ENCODE data around the gene NCEH1. TPM values are rescaled to one million over a fixed set of nuclear protein-coding genes. Genes with fewer than 3 reads are reported as not detected.
A peak's percentile ranks its signal among the peaks of the same experiment; 100 is the strongest.

The NCEH1 gene
- total RNA-seq, 1 donor from 2014 or later, result 10.0 TPM

DNA sequence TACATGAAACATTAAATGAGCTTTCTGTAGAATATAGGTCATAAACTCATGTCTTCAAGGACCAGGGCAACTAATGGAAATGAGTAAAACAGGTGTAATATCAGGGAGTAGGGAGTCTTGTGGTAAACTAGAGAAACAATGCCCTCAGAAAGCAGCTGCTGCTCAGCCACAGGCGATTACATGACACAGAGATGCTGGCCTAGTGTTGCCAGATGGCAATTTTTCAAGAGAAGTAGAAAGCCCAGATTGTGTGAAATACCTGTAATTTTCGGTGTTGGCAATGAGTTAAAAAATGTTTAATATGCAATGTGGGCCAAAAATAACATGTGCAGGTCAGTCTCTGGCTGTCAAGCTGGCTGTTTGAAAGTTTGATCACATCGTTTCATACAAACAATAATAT lies 23.4 kb downstream of the NCEH1 start:
- Mint-ChIP-seq H3K4me1 (ENCODE audit: low read depth) (peaks cover 26% of the 10 kb centered on the region), H3K4me3 (ENCODE audit: low read depth) (no peak overlapping the region), H3K27ac (no peak overlapping the region), H3K36me3 (ENCODE audit: low read depth) (no peaks in the 10 kb centered on the region), H3K27me3 (ENCODE audit: low read depth) (no peaks in the 10 kb centered on the region), H3K9me3 (no peaks in the 10 kb centered on the region)
- intact Hi-C loops (cut with micrococcal nuclease), result loop anchor here (5.0 kb wide), 1 partner anchor 65 kb away; the partner anchor contains the start of gene ECT2
- no peak for DNase-seq (ENCODE audit: low spot score)

DNA sequence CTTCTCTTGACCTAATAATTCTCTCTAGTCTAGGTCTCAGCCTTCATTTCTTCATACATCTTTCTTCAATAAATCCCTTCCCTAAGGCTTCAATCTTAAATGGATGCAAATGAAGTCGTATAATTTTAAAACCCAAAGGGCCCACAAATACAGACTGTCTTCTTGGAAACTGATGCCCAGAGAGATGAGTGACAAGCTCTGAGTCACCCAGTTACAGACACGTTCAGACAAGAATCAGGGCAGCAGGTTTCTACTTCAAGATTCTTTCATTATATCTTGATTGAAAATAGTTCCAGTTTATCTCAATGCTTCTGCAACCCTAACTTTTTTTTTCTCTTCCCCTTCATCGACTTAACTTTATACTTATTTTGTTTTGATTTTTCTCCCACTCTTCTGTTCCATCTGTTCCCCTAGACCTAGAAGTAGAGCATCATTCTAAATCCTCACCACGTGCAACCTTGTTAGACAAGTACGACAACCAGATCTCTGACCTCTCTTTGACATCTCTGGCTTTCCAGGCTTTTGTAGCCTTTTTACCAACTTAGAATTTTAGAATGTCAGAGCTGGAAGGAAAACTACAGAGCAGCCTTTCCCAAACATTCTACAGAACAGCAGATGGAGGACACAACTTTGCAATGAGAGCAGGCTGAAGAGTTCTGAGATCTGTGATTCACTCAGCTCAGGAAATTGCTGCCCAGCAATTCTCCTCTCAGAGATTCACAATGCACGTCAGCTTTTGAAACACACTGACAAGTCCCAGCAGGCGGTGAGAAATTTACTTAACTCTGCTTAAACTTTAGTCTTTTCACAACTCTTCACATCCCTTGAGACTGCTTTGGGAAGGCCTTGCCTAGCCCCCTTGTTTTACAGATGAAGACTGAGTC lies 25.3 kb downstream of the NCEH1 start:
- intact Hi-C loops (cut with micrococcal nuclease), result loop anchor here (2.0 to 5.0 kb wide), 2 partner anchors 25 to 67 kb away; partner anchors contain the start of genes ECT2 and NCEH1
- Mint-ChIP-seq H3K27ac (peak overlapping the region; percentile 77), H3K9me3 (no peaks in the 10 kb centered on the region), H3K36me3 (ENCODE audit: low read depth) (no peaks in the 10 kb centered on the region), H3K4me3 (ENCODE audit: low read depth) (peak overlapping the region; percentile 24), H3K4me1 (ENCODE audit: low read depth) (peaks cover 23% of the 10 kb centered on the region), H3K27me3 (ENCODE audit: low read depth) (no peaks in the 10 kb centered on the region)
- DNase-seq (ENCODE audit: low spot score), result no peak

DNA sequence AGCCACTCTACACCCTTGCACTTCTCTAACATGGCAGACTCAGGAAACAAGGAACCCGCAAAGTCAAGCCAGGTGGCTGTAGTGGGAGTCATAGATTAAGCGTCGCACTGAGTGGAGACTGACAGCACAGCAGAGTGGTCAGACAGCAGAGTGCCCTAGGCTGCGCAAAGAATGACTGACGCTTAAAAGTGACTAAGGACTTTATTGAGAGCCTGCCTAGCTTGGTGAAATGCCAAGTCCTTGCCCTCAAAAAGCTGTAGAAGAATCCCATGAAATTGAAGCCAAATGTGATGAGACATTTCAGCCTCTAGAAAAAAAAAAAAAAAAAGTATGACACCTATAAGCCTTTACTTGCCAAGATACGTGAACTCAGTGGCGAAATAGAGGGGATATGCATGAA lies 30.2 kb downstream of the NCEH1 start:
- peaks cover 17% of the 10 kb centered on the region for H3K4me1 Mint-ChIP-seq (ENCODE audit: low read depth)
- H3K27ac Mint-ChIP-seq, result no peak overlapping the region
- intact Hi-C loops (cut with micrococcal nuclease), result no loop called here
- H3K36me3 Mint-ChIP-seq (ENCODE audit: low read depth), result no peaks in the 10 kb centered on the region
- no peaks in the 10 kb centered on the region for H3K27me3 Mint-ChIP-seq (ENCODE audit: low read depth)
- DNase-seq (ENCODE audit: low spot score), result no peak
- no peaks in the 10 kb centered on the region for H3K9me3 Mint-ChIP-seq
- no peak overlapping the region for H3K4me3 Mint-ChIP-seq (ENCODE audit: low read depth)

DNA sequence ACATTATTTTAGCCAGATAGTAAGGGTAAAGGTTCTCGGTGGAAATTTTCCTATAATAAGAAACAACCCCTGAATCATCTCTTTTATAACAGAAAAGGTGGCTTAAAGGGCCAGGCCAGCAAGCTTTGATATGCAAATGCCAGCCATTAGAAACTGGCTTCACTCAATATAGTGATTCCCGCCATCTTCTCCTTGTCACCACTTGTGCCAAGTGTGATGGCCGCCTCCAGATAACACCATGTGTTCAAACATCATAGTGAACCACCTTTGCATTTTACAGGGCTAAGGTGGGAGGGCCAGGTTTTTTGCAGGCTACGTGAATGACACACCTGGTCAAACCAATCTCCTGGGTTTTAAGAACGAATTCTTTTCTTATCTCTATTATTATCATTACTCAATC lies 31.3 kb downstream of the NCEH1 start:
- no peak for DNase-seq (ENCODE audit: low spot score)
- H3K9me3 Mint-ChIP-seq, result no peaks in the 10 kb centered on the region
- no peaks in the 10 kb centered on the region for H3K27me3 Mint-ChIP-seq (ENCODE audit: low read depth)
- H3K36me3 Mint-ChIP-seq (ENCODE audit: low read depth), result no peaks in the 10 kb centered on the region
- peaks cover 14% of the 10 kb centered on the region for H3K4me1 Mint-ChIP-seq (ENCODE audit: low read depth)
- no peak overlapping the region for H3K4me3 Mint-ChIP-seq (ENCODE audit: low read depth)
- H3K27ac Mint-ChIP-seq, result no peak overlapping the region
- intact Hi-C loops (cut with micrococcal nuclease), result no loop called here

DNA sequence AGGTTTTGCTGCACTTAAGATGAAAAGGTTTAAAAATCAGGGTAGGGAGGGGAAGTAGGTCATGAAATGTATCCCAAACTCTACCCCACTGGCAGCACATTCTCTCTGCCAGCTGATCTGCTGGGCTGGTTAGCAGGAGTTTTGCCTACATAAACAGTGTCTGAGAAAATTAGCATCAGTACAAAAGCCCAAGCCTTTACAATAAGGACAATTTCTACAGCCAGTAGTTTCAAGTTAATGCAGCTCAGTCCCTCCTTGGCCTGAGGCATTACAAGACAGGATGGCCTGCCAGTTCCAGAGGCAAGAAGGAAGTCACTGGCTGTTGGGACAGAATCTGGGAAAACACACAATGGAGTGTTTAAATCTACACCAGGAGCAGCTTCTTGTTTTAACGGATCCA lies 32.8 kb downstream of the NCEH1 start:
- Mint-ChIP-seq H3K27me3 (ENCODE audit: low read depth) (no peaks in the 10 kb centered on the region), H3K36me3 (ENCODE audit: low read depth) (no peaks in the 10 kb centered on the region), H3K9me3 (no peaks in the 10 kb centered on the region), H3K4me1 (ENCODE audit: low read depth) (peaks cover 14% of the 10 kb centered on the region), H3K27ac (no peak overlapping the region), H3K4me3 (ENCODE audit: low read depth) (no peak overlapping the region)
- no peak for DNase-seq (ENCODE audit: low spot score)
- intact Hi-C loops (cut with micrococcal nuclease), result no loop called here

DNA sequence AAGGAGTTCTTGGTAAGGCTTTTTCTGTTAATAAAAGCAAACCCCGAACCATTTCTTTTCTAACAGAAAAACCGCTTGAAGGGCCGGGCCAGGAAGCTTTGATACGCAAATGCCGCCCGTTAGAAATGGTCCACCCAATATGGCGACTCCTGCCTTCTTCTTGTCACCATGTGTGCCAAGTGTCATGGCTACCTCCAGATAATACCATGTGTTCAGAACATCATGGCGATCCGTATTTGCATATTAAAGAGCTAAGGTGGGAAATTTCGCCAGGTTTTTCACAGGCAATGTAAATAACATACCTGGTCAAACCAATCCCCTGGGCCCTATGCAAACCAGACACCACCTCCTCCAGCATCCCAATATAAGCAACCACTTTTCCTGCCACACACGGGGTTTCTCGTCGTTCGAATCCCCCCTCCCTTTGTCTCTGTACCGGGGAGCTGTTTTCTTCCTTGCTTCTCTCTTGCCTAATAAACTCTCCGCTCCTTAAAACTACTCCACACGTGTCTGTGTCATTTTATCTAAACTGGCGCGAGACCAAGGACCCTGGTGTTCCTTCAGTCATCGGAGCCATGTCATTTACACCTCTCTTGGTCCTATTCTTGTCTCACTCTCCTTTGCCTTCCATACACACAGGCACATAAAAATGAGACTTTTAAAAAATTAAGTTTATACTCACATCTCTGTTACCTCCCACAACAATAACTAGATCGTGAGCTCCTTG lies 34.5 kb downstream of the NCEH1 start:
- no peak for DNase-seq (ENCODE audit: low spot score)
- H3K27me3 Mint-ChIP-seq (ENCODE audit: low read depth), result no peaks in the 10 kb centered on the region
- intact Hi-C loops (cut with micrococcal nuclease), result no loop called here
- H3K4me3 Mint-ChIP-seq (ENCODE audit: low read depth), result no peak overlapping the region
- peaks cover 15% of the 10 kb centered on the region for H3K4me1 Mint-ChIP-seq (ENCODE audit: low read depth)
- H3K9me3 Mint-ChIP-seq, result no peaks in the 10 kb centered on the region
- H3K36me3 Mint-ChIP-seq (ENCODE audit: low read depth), result no peaks in the 10 kb centered on the region
- H3K27ac Mint-ChIP-seq, result no peak overlapping the region

DNA sequence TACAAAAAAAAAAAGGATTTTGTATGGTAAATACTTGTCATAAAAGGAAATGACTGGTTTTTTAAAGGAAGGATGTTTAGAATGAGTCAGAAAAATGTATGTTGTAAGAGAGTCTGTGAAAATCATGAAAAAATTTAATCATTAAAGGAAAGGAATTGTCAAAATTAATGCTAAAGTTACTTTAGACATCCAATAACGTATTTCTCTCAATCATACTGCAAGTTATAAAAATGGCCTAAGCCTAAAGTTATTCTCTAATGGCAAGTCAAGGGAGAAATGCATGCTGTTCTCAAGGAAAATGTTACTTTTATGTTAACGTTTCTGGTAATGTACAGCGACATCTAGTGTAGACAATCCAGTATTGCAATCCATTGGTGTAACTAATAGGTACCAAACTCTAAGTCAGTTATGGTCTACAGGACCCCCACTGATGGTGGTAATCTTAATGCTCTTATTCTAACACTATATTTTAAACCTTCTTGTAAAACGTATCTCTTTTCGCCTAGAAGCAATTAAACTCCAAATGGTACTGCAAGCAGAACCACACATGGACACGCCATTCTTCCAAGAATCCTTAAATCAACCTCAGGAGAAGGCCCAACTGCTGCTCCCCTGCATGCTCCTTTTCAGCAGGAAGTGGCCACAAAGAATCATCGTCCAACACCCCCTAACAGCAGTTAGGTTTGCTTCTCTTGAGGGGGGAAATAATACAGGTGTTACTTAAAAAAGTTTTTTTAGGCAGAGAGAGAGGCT lies 35.2 kb downstream of the NCEH1 start:
- H3K27me3 Mint-ChIP-seq (ENCODE audit: low read depth), result no peaks in the 10 kb centered on the region
- peaks cover 15% of the 10 kb centered on the region for H3K4me1 Mint-ChIP-seq (ENCODE audit: low read depth)
- no peak overlapping the region for H3K27ac Mint-ChIP-seq
- H3K36me3 Mint-ChIP-seq (ENCODE audit: low read depth), result no peaks in the 10 kb centered on the region
- H3K4me3 Mint-ChIP-seq (ENCODE audit: low read depth), result no peak overlapping the region
- H3K9me3 Mint-ChIP-seq, result no peaks in the 10 kb centered on the region
- intact Hi-C loops (cut with micrococcal nuclease), result no loop called here
- no peak for DNase-seq (ENCODE audit: low spot score)

DNA sequence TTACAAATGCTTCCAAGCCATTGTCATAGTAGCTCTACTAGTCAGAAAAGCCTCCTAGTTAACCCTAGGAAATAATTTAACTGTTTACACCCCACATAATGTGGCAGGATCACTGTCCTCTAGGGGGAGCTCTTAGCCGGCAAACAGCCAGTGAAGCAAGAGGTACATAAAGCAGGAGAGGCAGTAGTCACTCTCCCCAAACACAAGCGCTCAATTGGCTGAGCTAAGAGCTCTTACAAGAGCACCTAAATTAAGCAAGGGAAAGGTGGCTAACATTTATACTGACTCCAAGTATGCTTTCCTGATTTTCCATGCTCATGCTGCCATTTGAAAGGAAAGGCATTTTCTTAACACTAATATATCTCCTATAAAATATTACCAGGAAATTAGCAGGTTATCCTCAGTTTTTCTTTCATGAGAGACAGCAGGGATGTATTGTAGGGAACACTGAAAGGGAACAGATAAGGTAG lies 37.6 kb downstream of the NCEH1 start:
- no peaks in the 10 kb centered on the region for H3K27me3 Mint-ChIP-seq (ENCODE audit: low read depth)
- intact Hi-C loops (cut with micrococcal nuclease), result loop anchor here (1.0 to 2.0 kb wide), 2 partner anchors 38 to 78 kb away; partner anchors contain the start of genes ECT2 and NCEH1
- H3K36me3 Mint-ChIP-seq (ENCODE audit: low read depth), result no peaks in the 10 kb centered on the region
- no peak overlapping the region for H3K27ac Mint-ChIP-seq
- peak; percentile 60 for DNase-seq (ENCODE audit: low spot score)
- H3K4me3 Mint-ChIP-seq (ENCODE audit: low read depth), result no peak overlapping the region
- H3K4me1 Mint-ChIP-seq (ENCODE audit: low read depth), result peaks cover 15% of the 10 kb centered on the region
- no peaks in the 10 kb centered on the region for H3K9me3 Mint-ChIP-seq

DNA sequence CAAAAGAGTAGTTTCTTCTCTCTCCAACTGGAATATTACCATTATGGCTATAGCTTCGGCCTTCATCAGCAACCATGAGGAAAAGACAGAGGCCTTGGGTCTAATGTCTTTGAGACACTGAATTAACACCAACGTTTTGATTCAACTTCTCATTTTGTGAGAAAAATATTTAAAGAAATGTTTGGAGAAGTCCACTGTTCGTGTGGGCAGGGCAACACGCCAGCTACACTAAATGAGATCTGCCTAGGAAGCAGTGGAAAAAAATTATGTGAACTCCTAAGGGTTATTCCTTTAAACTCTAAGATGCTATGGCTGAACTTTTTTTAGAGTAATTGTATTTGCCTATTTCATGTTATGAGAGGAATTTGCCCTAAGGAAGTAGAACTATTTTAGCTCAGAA lies 41.8 kb downstream of the NCEH1 start:
- DNase-seq (ENCODE audit: low spot score), result no peak
- H3K27ac Mint-ChIP-seq, result no peak overlapping the region
- no peaks in the 10 kb centered on the region for H3K36me3 Mint-ChIP-seq (ENCODE audit: low read depth)
- no peaks in the 10 kb centered on the region for H3K9me3 Mint-ChIP-seq
- intact Hi-C loops (cut with micrococcal nuclease), result loop anchor here (5.0 kb wide), 1 partner anchor 337 kb away; no protein-coding TSS in a partner anchor
- H3K4me1 Mint-ChIP-seq (ENCODE audit: low read depth), result peaks cover 12% of the 10 kb centered on the region
- no peak overlapping the region for H3K4me3 Mint-ChIP-seq (ENCODE audit: low read depth)
- H3K27me3 Mint-ChIP-seq (ENCODE audit: low read depth), result peaks cover 3% of the 10 kb centered on the region

DNA sequence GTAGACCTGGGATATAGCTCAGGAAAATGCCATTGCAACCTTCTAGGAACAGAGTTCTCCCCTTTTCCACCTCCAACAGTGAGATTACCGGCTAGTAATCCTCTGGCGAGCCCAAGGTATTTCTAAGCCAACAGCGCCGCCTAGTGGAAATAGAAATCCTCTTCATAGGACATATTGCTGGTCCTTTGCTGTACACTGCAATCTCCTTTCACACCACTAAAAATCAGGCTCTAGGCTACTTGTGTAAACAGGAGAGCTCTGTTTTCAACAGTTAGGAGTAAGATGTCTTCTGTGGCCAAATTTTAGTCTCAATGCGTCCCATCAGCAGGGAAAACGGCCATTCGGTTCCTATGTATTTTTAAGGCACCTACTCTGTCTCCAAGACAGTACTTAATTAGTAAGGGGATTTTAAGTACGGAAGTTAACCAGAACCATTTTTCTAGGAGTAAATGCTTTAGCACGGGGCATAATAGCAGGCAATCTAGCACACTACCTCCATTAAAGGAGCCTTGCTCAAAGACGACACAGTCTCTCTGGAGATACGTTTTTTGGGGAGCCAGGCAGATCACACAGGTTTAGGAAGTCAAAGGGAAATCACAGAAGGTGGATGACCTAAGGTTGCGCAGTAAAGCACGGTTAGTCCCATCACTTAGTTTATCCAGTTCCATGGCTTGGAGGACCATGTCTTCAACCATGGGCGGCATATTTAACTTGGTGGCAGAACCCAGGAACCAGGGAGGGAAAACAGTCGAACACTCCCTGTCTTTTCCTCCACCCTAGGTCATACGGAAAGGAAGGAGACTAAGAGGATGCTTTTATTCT lies 43.8 kb downstream of the NCEH1 start:
- H3K36me3 Mint-ChIP-seq (ENCODE audit: low read depth), result no peaks in the 10 kb centered on the region
- peaks cover 14% of the 10 kb centered on the region for H3K27me3 Mint-ChIP-seq (ENCODE audit: low read depth)
- no peak overlapping the region for H3K4me3 Mint-ChIP-seq (ENCODE audit: low read depth)
- H3K27ac Mint-ChIP-seq, result no peak overlapping the region
- intact Hi-C loops (cut with micrococcal nuclease), result loop anchor here (1.0 to 5.0 kb wide), 2 partner anchors 71 to 335 kb away; no protein-coding TSS in a partner anchor
- peak; percentile 66 for DNase-seq (ENCODE audit: low spot score)
- H3K4me1 Mint-ChIP-seq (ENCODE audit: low read depth), result peaks cover 6% of the 10 kb centered on the region
- H3K9me3 Mint-ChIP-seq, result no peaks in the 10 kb centered on the region

DNA sequence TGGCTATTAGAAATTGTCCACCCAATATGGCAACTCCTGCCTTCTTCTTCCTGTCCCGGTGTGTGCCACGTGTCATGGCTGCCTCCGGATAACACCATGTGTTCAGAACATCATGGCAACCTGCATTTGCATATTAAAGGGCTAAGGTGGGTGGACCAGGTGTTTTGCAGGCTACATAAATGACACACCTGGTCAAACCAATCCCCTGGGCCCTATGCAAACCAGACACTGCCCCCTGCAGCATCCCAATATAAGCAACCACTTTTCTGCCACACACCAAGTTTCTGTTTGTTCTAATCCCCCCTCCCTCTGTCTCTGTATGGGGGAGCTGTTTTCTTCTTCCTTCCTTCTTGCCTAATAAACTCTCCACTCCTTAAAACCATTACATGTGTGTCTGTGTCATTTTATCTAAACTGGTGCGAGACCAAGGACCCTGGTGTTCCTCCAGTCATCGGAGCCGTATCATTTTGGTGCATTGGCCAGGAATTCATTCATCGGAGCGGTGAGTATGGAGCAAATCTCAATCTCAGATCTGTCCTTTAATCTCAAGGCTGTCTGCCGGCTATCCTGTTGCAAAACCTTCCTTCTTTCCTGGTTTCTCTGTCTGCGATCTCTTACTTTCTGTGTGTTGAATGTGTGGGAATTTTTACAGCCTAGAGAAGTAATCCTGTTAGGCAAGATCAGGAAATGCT lies 44.5 kb downstream of the NCEH1 start:
- peaks cover 20% of the 10 kb centered on the region for H3K27me3 Mint-ChIP-seq (ENCODE audit: low read depth)
- H3K36me3 Mint-ChIP-seq (ENCODE audit: low read depth), result no peaks in the 10 kb centered on the region
- peaks cover 6% of the 10 kb centered on the region for H3K4me1 Mint-ChIP-seq (ENCODE audit: low read depth)
- DNase-seq (ENCODE audit: low spot score), result no peak
- intact Hi-C loops (cut with micrococcal nuclease), result loop anchor here (5.0 kb wide), 1 partner anchor 334 kb away; no protein-coding TSS in a partner anchor
- H3K9me3 Mint-ChIP-seq, result no peaks in the 10 kb centered on the region
- no peak overlapping the region for H3K4me3 Mint-ChIP-seq (ENCODE audit: low read depth)
- H3K27ac Mint-ChIP-seq, result no peak overlapping the region

All from activated T-helper 2 cell treated with anti-CD3 and anti-CD28 coated beads, Interferon-gamma antibody, Interleukin-2, Interleukin-4, amounts not matched to agents 10 μg/mL and 5 μg/mL and 100 μg/mL, durations not matched to agents 14 hours and 24 hours and 36 hours (primary cell).